GM19452 (cell line): Measurements from ENCODE around the gene DSG1.
"Not testable (repeated sequence)": the region's sequence is repeated elsewhere in the genome, so short reads cannot be mapped to it uniquely, and the experiment has no call there.

Source experiments
- ATAC-seq: cut with Tn5 transposase; IDR thresholded peaks from one replicate; pipeline ENCODE4 v1.9.1; 2021; ENCODE audit not compliant: unreplicated experiment

DSG1 gene

GRCh38 chr18:31317860-31318259 lies at the start of gene DSG1:
Gene DSG1 (plus strand): TSS chr18:31318160. CDS start chr18:31318301, 141 bp downstream.
- ATAC-seq, result no peak

- no peak for ATAC-seq
Observed at GRCh38 chr18:31268985-31269406, 49.0 kb upstream of the DSG1 start.

- no peak for ATAC-seq
Observed at GRCh38 chr18:31269566-31269965, 48.4 kb upstream of the DSG1 start.

GRCh38 chr18:31270578-31270977 lies 47.4 kb upstream of the DSG1 start:
- ATAC-seq, result no peak

GRCh38 chr18:31273812-31274527 lies 44.0 kb upstream of the DSG1 start:
- ATAC-seq, result no peak

GRCh38 chr18:31274931-31275330 lies 43.0 kb upstream of the DSG1 start:
- ATAC-seq, result no peak

DNA sequence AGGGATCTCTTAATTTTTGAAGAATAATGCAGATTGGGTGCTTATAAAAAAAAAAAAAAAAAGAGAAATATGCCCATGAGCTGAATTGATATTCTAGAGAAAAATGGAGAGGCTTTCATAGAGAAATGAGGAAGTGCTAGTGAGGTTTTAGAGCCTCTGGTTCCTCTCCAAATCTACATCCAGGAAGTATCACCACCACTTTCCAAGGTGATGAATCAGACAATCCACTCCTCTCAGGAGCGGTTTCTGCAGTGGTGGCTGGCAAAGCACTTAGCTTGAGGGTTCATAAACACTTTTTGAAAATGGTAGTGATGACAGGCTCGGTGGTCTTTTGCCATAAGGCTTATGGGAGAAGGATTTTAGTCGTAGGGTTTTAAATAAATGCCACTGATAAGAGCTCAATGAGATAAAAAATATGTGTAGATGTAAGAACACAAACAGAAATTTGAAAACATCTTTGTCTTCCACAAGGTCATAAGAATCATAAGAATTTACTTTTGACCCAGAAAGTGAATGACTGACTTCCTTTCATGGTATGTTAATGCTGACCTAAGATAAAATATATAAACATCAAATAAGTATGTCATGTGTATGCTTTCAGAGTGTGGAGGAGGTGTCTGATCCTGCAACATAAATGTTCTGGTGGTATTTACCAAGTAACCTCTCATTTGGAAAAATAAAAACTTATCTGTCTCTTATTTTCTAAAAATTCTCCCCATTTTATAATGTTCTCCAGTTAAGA lies 42.1 kb upstream of the DSG1 start:
- ATAC-seq, result no peak

- ATAC-seq, result no peak
Observed at GRCh38 chr18:31278609-31279071, 39.3 kb upstream of the DSG1 start.

GRCh38 chr18:31280502-31280901 lies 37.5 kb upstream of the DSG1 start:
- ATAC-seq, result no peak

DNA sequence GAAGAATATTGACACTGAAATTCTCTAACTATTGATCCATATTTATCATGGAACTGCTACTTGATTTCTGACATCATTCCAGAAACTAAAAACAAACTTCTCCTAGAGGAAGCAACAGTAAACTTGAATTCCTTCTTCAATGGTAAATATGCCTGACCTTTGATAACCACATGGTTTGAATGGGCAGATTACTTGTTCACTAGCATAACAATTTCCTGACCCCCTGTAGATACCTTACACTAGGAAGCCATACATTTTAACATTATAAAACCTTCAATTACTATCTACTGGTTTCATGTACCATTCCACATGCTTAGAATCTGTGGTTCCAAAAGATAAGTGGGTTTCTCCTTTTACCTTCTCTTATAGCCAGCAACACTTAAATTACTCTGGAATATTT lies 36.5 kb upstream of the DSG1 start:
- ATAC-seq, result no peak

DNA sequence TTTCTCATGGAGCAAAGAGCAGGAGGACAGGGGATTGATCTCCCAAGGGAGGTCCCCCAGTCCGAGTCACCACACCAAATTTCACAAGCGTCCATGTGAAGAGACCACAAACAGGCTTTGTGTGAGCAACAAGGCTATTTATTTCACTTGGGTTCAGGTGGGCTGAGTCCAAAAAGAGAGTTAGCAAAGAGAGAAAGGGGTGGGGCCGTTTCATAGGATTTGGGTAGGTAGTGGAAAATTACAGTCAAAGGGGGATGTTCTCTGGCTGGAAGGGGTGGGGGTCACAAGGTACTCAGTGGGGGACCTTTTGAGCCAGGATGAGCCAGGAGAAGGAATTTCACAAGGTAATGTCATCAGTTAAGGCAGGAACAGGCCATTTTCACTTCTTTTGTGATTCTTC lies 28.5 kb upstream of the DSG1 start:
- ATAC-seq, result not testable (repeated sequence)

DNA sequence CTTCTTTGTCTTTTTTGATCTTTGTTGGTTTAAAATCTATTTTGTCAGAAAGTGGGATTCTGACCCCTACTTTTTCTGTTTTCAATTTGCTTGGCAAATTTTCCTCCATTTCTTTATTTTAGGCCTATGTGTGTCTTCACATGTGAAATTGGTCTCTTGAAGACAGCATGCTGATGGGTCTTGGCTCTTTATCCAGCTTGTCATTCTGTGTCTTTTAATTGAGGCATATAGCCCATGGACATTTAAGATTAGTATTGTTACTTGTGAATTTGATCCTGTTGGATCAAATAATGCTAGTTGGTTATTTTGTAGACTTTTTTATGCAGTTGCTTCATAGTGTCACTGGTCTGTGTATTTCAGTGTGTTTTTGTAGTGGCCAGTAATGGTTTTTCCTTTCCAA lies 26.3 kb upstream of the DSG1 start:
- no peak for ATAC-seq

DNA sequence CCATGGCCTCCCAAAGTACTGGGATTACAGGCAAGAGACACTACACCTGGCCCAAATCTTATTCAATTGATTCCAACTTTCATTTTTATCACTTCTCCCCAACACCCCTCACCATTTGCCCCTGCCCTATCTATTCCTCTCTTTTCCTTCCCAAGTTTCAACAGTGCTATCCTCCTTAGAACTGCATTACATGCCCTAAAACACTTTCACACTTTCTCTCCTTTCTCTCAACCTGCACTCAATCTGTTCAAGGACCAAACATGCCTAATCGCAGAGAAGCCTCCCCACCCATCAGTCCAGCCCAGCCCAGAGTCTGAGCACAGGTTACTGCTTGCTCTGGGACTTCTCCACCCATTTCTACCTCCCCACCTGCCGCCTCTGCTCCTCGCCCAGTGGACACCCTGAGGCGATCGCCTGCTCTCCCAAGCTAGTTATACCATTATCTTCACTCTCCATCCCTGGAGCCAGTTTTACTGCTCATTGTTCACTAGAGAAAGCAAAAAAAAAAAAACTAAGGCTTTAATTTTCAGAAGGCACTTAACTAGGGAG lies 23.7 kb upstream of the DSG1 start:
- ATAC-seq, result no peak

DNA sequence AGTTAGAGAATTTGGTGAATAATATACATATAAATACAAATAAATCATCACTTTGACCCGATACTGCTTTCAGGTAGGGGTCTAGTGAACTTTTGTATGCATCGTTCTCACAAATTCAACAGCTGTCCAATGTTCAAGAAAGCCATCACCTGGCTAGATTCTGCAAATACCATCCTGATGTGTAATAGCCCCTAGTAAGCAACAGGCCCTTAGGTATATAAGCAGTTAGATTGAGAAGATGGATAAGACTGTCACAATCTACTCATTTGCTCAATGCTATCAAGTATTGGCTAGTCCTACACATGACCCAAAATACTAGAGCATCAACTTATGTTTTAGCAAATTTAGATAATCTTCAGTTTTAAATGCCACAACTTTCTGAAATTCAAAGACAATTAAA lies 20.7 kb upstream of the DSG1 start:
- ATAC-seq, result no peak

DNA sequence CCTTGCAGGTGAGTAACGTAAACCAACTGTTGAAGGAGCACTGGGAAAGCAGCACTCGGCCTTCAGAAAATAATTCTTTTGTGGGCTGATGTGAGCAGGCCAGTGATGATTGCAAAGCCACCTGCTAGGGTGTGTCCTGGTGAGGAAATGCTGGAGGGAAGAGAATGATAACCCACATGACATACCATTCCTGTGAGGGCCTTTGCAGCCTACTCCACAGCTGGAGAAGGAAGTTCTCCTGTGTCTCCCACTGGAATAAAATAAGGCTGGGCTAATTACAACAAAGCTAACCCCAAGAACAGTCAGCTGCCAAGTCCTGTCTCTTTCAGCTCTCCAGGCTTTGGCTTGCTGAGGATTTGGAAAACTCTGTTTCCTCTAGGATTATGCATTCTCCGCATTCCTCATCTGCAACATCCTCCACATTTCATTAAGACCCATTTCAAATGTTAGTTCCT lies 16.7 kb upstream of the DSG1 start:
- ATAC-seq, result no peak

GRCh38 chr18:31302991-31303390 lies 15.0 kb upstream of the DSG1 start:
- ATAC-seq, result no peak

- ATAC-seq, result no peak
Observed at GRCh38 chr18:31303771-31304170, 14.2 kb upstream of the DSG1 start.

DNA sequence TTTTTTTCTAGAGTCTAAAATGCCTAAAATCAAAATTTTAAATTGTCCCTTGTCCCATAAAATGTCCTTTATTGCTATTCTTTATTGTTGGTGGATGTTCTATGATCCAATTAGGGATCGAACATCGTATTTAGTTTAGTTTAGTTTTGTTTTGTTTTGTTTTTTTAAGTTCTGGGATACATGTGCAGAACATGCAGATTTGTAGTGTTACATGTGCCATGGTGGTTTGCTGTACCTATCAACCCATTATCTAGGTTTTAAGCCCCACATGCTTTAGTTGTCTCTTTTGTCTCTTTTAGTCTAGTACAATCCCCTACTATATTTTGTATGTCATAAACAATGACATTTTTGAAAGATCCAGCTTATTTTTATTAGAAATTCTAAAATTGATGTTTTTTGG lies 8.8 kb upstream of the DSG1 start:
- ATAC-seq, result no peak

- ATAC-seq, result no peak
Observed at GRCh38 chr18:31316974-31317373, 986 bp upstream of the DSG1 start.

- ATAC-seq, result no peak
Observed at GRCh38 chr18:31321719-31322118, 3.8 kb downstream of the DSG1 start.

DNA sequence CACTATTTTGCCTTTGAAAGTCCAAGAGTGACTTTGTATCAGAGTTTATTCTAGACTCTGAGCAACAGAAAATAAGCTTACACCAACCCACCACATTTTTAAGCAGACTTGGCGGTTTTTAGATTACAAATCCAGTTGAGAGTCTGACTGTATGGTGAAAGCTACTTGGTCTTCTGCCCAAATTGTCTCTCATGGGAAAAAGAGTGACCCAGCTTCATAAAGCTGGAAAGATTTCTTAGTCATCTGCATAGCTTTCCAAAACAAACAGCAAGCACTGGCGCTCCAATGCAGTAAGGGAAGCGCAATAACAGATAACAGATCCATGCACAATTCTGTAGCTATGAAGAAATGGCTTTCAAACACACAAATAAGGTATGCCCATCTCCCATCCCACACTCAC lies 7.1 kb downstream of the DSG1 start:
- no peak for ATAC-seq

GRCh38 chr18:31329787-31330438 lies 12.0 kb downstream of the DSG1 start:
- no peak for ATAC-seq
